ENCODE data around the gene GRID1. TPM values are rescaled to one million over a fixed set of nuclear protein-coding genes. Genes with fewer than 3 reads are reported as not detected.

GRID1 gene
- total and polyA plus RNA-seq, 7 experiments from 2014 or later: not detected

GRCh38 chr10:86049442-86049841 is 317.2 kb downstream of the GRID1 start:
- no peak overlapping the region for H3K27ac Mint-ChIP-seq
- CTCF ChIA-PET: no interaction called here
- POLR2A ChIA-PET: no interaction called here

GRCh38 chr10:86048973-86049372 is 317.6 kb downstream of the GRID1 start:
- DNase-seq (no peak), ATAC-seq (no peak)
- ChIA-PET CTCF (no interaction called here), POLR2A (no interaction called here)
- no peak overlapping the region for H3K27ac ChIP-seq (ENCODE audit: low read depth, low read length)
- no peak overlapping the region for H3K27ac Mint-ChIP-seq
- H3K4me3 Mint-ChIP-seq: no peak overlapping the region
- H3K4me1 Mint-ChIP-seq: peaks cover 4 to 20% (median 14%) of the 10 kb centered on the region in 7 donors
- no peaks in the 10 kb centered on the region for H3K27me3 ChIP-seq (ENCODE audit: control insufficient read depth in 2 of 2, insufficient read depth in 2 of 2, low read length in 2 of 2)
- no peaks in the 10 kb centered on the region for H3K9me3 ChIP-seq (ENCODE audit: control insufficient read depth in 2 of 3, low read length in 3 of 3)
- H3K36me3 Mint-ChIP-seq: no peaks in the 10 kb centered on the region
- peaks cover 0 to 11% of the 10 kb centered on the region in 2 donors for H3K4me1 ChIP-seq (ENCODE audit: control insufficient read depth in 2 of 2, insufficient read depth in 2 of 2, low read length in 2 of 2)
- H3K27me3 Mint-ChIP-seq: peaks cover 0 to 16% (median 4%) of the 10 kb centered on the region in 5 donors
- H3K9me3 Mint-ChIP-seq: peaks cover 0 to 4% (median 0%) of the 10 kb centered on the region in 11 donors
- intact Hi-C loops (cut with micrococcal nuclease): no loop called here
- no peak overlapping the region for H3K4me3 ChIP-seq (ENCODE audit: low read length)
- H3K36me3 ChIP-seq (ENCODE audit: control insufficient read depth in 2 of 3, insufficient read depth in 3 of 3, low read length in 3 of 3): no peaks in the 10 kb centered on the region

More at GRCh38 chr10:86049442-86049841, 317.2 kb downstream of the GRID1 start:
- Mint-ChIP-seq H3K27me3 (peaks cover 0 to 16% (median 4%) of the 10 kb centered on the region in 5 donors), H3K9me3 (peaks cover 0 to 4% (median 0%) of the 10 kb centered on the region in 11 donors), H3K4me1 (peaks cover 4 to 20% (median 14%) of the 10 kb centered on the region in 7 donors), H3K4me3 (no peak overlapping the region), H3K36me3 (no peaks in the 10 kb centered on the region)
- H3K9me3 ChIP-seq (ENCODE audit: control insufficient read depth in 2 of 3, low read length in 3 of 3): no peaks in the 10 kb centered on the region
- H3K4me1 ChIP-seq (ENCODE audit: control insufficient read depth in 2 of 2, insufficient read depth in 2 of 2, low read length in 2 of 2): peaks cover 0 to 11% of the 10 kb centered on the region in 2 donors
- no peaks in the 10 kb centered on the region for H3K27me3 ChIP-seq (ENCODE audit: control insufficient read depth in 2 of 2, insufficient read depth in 2 of 2, low read length in 2 of 2)
- no peak overlapping the region for H3K27ac ChIP-seq (ENCODE audit: low read depth, low read length)
- no peak overlapping the region for H3K4me3 ChIP-seq (ENCODE audit: low read length)
- intact Hi-C loops (cut with micrococcal nuclease): no loop called here
- ATAC-seq (no peak), DNase-seq (no peak)
- H3K36me3 ChIP-seq (ENCODE audit: control insufficient read depth in 2 of 3, insufficient read depth in 3 of 3, low read length in 3 of 3): no peaks in the 10 kb centered on the region

GRCh38 chr10:86048571-86048970 is 318.0 kb downstream of the GRID1 start:
- Histone ChIP-seq H3K4me1 (ENCODE audit: control insufficient read depth in 2 of 2, insufficient read depth in 2 of 2, low read length in 2 of 2) (peaks cover 0 to 11% of the 10 kb centered on the region in 2 donors), H3K27ac (ENCODE audit: low read depth, low read length) (no peak overlapping the region), H3K27me3 (ENCODE audit: control insufficient read depth in 2 of 2, insufficient read depth in 2 of 2, low read length in 2 of 2) (no peaks in the 10 kb centered on the region), H3K4me3 (ENCODE audit: low read length) (no peak overlapping the region), H3K9me3 (ENCODE audit: control insufficient read depth in 2 of 3, low read length in 3 of 3) (no peaks in the 10 kb centered on the region), H3K36me3 (ENCODE audit: control insufficient read depth in 2 of 3, insufficient read depth in 3 of 3, low read length in 3 of 3) (no peaks in the 10 kb centered on the region)
- ATAC-seq: no peak
- Mint-ChIP-seq H3K4me1 (peaks cover 4 to 20% (median 14%) of the 10 kb centered on the region in 7 donors), H3K36me3 (no peaks in the 10 kb centered on the region), H3K4me3 (no peak overlapping the region), H3K27me3 (peaks cover 0 to 13% (median 4%) of the 10 kb centered on the region in 5 donors), H3K27ac (no peak overlapping the region), H3K9me3 (peaks cover 0 to 4% (median 0%) of the 10 kb centered on the region in 11 donors)
- CTCF ChIA-PET: no interaction called here
- intact Hi-C loops (cut with micrococcal nuclease): no loop called here
- no peak for DNase-seq
- POLR2A ChIA-PET: no interaction called here

GRCh38 chr10:86047588-86047987 is 319.0 kb downstream of the GRID1 start:
- H3K27me3 Mint-ChIP-seq: peaks cover 0 to 12% (median 4%) of the 10 kb centered on the region in 5 donors
- Histone ChIP-seq H3K4me1 (ENCODE audit: control insufficient read depth in 2 of 2, insufficient read depth in 2 of 2, low read length in 2 of 2) (peaks cover 0 to 11% of the 10 kb centered on the region in 2 donors), H3K4me3 (ENCODE audit: low read length) (no peak overlapping the region), H3K36me3 (ENCODE audit: control insufficient read depth in 2 of 3, insufficient read depth in 3 of 3, low read length in 3 of 3) (no peaks in the 10 kb centered on the region), H3K27ac (ENCODE audit: low read depth, low read length) (no peak overlapping the region), H3K9me3 (ENCODE audit: control insufficient read depth in 2 of 3, low read length in 3 of 3) (no peaks in the 10 kb centered on the region), H3K27me3 (ENCODE audit: control insufficient read depth in 2 of 2, insufficient read depth in 2 of 2, low read length in 2 of 2) (no peaks in the 10 kb centered on the region)
- peaks cover 0 to 4% (median 0%) of the 10 kb centered on the region in 11 donors for H3K9me3 Mint-ChIP-seq
- no peak overlapping the region for H3K27ac Mint-ChIP-seq
- POLR2A ChIA-PET: no interaction called here
- DNase-seq (no peak), ATAC-seq (peak; percentile 31)
- H3K36me3 Mint-ChIP-seq: no peaks in the 10 kb centered on the region
- H3K4me3 Mint-ChIP-seq: peak overlapping the region in 1 of 10 donors; percentile 15
- CTCF ChIA-PET: no interaction called here
- peaks cover 4 to 20% (median 14%) of the 10 kb centered on the region in 7 donors for H3K4me1 Mint-ChIP-seq
- intact Hi-C loops (cut with micrococcal nuclease): no loop called here

GRCh38 chr10:86046845-86047460 is 319.6 kb downstream of the GRID1 start:
- no peaks in the 10 kb centered on the region for H3K9me3 ChIP-seq (ENCODE audit: control insufficient read depth in 2 of 3, low read length in 3 of 3)
- H3K27ac ChIP-seq (ENCODE audit: low read depth, low read length): no peak overlapping the region
- Mint-ChIP-seq H3K27me3 (peaks cover 0 to 12% (median 4%) of the 10 kb centered on the region in 5 donors), H3K4me3 (peak overlapping the region in 1 of 10 donors; percentile 20), H3K4me1 (peaks cover 4 to 20% (median 14%) of the 10 kb centered on the region in 7 donors), H3K36me3 (no peaks in the 10 kb centered on the region), H3K9me3 (peaks cover 0 to 4% (median 0%) of the 10 kb centered on the region in 11 donors), H3K27ac (no peak overlapping the region)
- CTCF ChIA-PET: no interaction called here
- POLR2A ChIA-PET: no interaction called here
- DNase-seq (no peak), ATAC-seq (peak; percentile 26)
- intact Hi-C loops (cut with micrococcal nuclease): no loop called here
- no peaks in the 10 kb centered on the region for H3K36me3 ChIP-seq (ENCODE audit: control insufficient read depth in 2 of 3, insufficient read depth in 3 of 3, low read length in 3 of 3)
- H3K4me1 ChIP-seq (ENCODE audit: control insufficient read depth in 2 of 2, insufficient read depth in 2 of 2, low read length in 2 of 2): peaks cover 0 to 11% of the 10 kb centered on the region in 2 donors
- H3K4me3 ChIP-seq (ENCODE audit: low read length): no peak overlapping the region
- H3K27me3 ChIP-seq (ENCODE audit: control insufficient read depth in 2 of 2, insufficient read depth in 2 of 2, low read length in 2 of 2): no peaks in the 10 kb centered on the region

- Mint-ChIP-seq H3K27ac (no peak overlapping the region), H3K9me3 (peaks cover 0 to 4% (median 0%) of the 10 kb centered on the region in 11 donors), H3K36me3 (no peaks in the 10 kb centered on the region), H3K27me3 (peaks cover 0 to 12% (median 4%) of the 10 kb centered on the region in 5 donors), H3K4me3 (no peak overlapping the region), H3K4me1 (peaks cover 4 to 20% (median 14%) of the 10 kb centered on the region in 7 donors)
- ChIA-PET POLR2A (no interaction called here), CTCF (no interaction called here)
- Histone ChIP-seq H3K27ac (ENCODE audit: low read depth, low read length) (no peak overlapping the region), H3K4me1 (ENCODE audit: control insufficient read depth in 2 of 2, insufficient read depth in 2 of 2, low read length in 2 of 2) (peaks cover 0 to 11% of the 10 kb centered on the region in 2 donors), H3K9me3 (ENCODE audit: control insufficient read depth in 2 of 3, low read length in 3 of 3) (no peaks in the 10 kb centered on the region), H3K4me3 (ENCODE audit: low read length) (no peak overlapping the region), H3K36me3 (ENCODE audit: control insufficient read depth in 2 of 3, insufficient read depth in 3 of 3, low read length in 3 of 3) (no peaks in the 10 kb centered on the region), H3K27me3 (ENCODE audit: control insufficient read depth in 2 of 2, insufficient read depth in 2 of 2, low read length in 2 of 2) (no peaks in the 10 kb centered on the region)
- DNase-seq (no peak), ATAC-seq (no peak)
- intact Hi-C loops (cut with micrococcal nuclease): no loop called here
Measured at GRCh38 chr10:86045896-86046295, 320.7 kb downstream of the GRID1 start.

GRCh38 chr10:86044029-86044428 is 322.6 kb downstream of the GRID1 start:
- H3K9me3 Mint-ChIP-seq: peaks cover 0 to 4% (median 0%) of the 10 kb centered on the region in 11 donors
- ATAC-seq (no peak), DNase-seq (no peak)
- no peak overlapping the region for H3K27ac Mint-ChIP-seq
- H3K4me1 Mint-ChIP-seq: peaks cover 4 to 20% (median 14%) of the 10 kb centered on the region in 7 donors
- H3K9me3 ChIP-seq (ENCODE audit: control insufficient read depth in 2 of 3, low read length in 3 of 3): no peaks in the 10 kb centered on the region
- no peak overlapping the region for H3K4me3 ChIP-seq (ENCODE audit: low read length)
- intact Hi-C loops (cut with micrococcal nuclease): no loop called here
- ChIA-PET CTCF (no interaction called here), POLR2A (no interaction called here)
- H3K36me3 Mint-ChIP-seq: no peaks in the 10 kb centered on the region
- no peak overlapping the region for H3K4me3 Mint-ChIP-seq
- H3K27me3 ChIP-seq (ENCODE audit: control insufficient read depth in 2 of 2, insufficient read depth in 2 of 2, low read length in 2 of 2): no peaks in the 10 kb centered on the region
- H3K4me1 ChIP-seq (ENCODE audit: control insufficient read depth in 2 of 2, insufficient read depth in 2 of 2, low read length in 2 of 2): peaks cover 0 to 11% of the 10 kb centered on the region in 2 donors
- no peak overlapping the region for H3K27ac ChIP-seq (ENCODE audit: low read depth, low read length)
- no peaks in the 10 kb centered on the region for H3K36me3 ChIP-seq (ENCODE audit: control insufficient read depth in 2 of 3, insufficient read depth in 3 of 3, low read length in 3 of 3)
- H3K27me3 Mint-ChIP-seq: peaks cover 0 to 10% (median 4%) of the 10 kb centered on the region in 5 donors
